ENCODE results near the gene CHST3. TPM values are rescaled to one million over a fixed set of nuclear protein-coding genes. Genes with fewer than 3 reads are reported as not detected.

The CHST3 gene
- total RNA-seq, 1 experiment from 2014 or later, result 44.6 TPM

DNA sequence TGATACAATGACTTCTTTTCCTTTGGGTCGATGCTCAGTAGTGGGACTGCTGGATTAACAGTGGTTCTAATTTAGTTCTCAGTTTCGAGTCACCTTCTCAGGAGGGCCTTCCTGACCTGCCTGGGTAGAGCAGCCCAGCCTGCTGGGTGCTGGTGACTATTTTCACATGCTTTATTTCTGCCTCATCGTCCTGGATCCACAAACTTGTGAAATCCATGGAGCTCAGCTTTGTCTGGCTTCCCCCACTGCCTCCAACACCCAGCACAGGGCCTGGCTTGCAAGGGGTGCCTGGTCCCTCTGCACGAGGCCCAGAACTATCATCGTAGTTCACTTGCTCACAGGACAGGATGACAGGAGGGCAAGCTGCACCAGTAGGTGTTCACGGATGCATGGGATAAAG is 77.3 kb downstream of the CHST3 start:
- POLR2A ChIA-PET, result no interaction called here
- no peak for ATAC-seq
- in situ Hi-C loops (cut with HindIII; ENCODE audit: low pct_unique_long_range_greater_than_20kb, low sequenced_read_pairs), result no loop called here
- Histone ChIP-seq H3K27ac (ENCODE audit: low read length) (no peak overlapping the region), H3K4me1 (ENCODE audit: control insufficient read depth, insufficient read depth, low read length) (peaks cover 22% of the 10 kb centered on the region), H3K27me3 (ENCODE audit: control insufficient read depth, insufficient read depth, low read length) (no peaks in the 10 kb centered on the region), H3K4me3 (ENCODE audit: low read depth in 2 of 2, low read length in 2 of 2) (no peak overlapping the region), H3K9me3 (ENCODE audit: control insufficient read depth, insufficient read depth, low read depth, low read length) (no peaks in the 10 kb centered on the region; the same call in 1 of the 2 replicates), H3K36me3 (ENCODE audit: control insufficient read depth, insufficient read depth, low read length) (no peaks in the 10 kb centered on the region)
- DNase-seq (ENCODE audit: low read depth, low spot score), result no peak
- TF ChIP-seq CTCF (IDR thresholded peaks at IDR 0.05) (no peak), SIN3A (IDR thresholded peaks at IDR 0.05; ENCODE audit: borderline replicate concordance, insufficient read depth, low read depth, low read length) (no peak), TCF7L2 (IDR thresholded peaks at IDR 0.05; ENCODE audit: low read depth, low read length) (no peak), POLR2AphosphoS5 (IDR thresholded peaks at IDR 0.05; ENCODE audit: low read depth, low read length) (no peak)
- TF ChIP-seq, protein P1, sequence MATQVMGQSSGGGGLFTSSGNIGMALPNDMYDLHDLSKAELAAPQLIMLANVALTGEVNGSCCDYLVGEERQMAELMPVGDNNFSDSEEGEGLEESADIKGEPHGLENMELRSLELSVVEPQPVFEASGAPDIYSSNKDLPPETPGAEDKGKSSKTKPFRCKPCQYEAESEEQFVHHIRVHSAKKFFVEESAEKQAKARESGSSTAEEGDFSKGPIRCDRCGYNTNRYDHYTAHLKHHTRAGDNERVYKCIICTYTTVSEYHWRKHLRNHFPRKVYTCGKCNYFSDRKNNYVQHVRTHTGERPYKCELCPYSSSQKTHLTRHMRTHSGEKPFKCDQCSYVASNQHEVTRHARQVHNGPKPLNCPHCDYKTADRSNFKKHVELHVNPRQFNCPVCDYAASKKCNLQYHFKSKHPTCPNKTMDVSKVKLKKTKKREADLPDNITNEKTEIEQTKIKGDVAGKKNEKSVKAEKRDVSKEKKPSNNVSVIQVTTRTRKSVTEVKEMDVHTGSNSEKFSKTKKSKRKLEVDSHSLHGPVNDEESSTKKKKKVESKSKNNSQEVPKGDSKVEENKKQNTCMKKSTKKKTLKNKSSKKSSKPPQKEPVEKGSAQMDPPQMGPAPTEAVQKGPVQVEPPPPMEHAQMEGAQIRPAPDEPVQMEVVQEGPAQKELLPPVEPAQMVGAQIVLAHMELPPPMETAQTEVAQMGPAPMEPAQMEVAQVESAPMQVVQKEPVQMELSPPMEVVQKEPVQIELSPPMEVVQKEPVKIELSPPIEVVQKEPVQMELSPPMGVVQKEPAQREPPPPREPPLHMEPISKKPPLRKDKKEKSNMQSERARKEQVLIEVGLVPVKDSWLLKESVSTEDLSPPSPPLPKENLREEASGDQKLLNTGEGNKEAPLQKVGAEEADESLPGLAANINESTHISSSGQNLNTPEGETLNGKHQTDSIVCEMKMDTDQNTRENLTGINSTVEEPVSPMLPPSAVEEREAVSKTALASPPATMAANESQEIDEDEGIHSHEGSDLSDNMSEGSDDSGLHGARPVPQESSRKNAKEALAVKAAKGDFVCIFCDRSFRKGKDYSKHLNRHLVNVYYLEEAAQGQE (IDR thresholded peaks at IDR 0.05; ENCODE audit: insufficient read depth in 1 of 2, low read depth in 2 of 2, low read length in 1 of 2), result no peak
- intact Hi-C loops (cut with micrococcal nuclease; ENCODE audit: unreplicated experiment), result no loop called here
- CTCF ChIA-PET, result interaction anchor here (1.2 kb wide), 1 partner anchor 145 kb away, joined by 3 read pairs; no protein-coding TSS in a partner anchor
- BruUV-seq (replicated peaks), result no TSS peak

DNA sequence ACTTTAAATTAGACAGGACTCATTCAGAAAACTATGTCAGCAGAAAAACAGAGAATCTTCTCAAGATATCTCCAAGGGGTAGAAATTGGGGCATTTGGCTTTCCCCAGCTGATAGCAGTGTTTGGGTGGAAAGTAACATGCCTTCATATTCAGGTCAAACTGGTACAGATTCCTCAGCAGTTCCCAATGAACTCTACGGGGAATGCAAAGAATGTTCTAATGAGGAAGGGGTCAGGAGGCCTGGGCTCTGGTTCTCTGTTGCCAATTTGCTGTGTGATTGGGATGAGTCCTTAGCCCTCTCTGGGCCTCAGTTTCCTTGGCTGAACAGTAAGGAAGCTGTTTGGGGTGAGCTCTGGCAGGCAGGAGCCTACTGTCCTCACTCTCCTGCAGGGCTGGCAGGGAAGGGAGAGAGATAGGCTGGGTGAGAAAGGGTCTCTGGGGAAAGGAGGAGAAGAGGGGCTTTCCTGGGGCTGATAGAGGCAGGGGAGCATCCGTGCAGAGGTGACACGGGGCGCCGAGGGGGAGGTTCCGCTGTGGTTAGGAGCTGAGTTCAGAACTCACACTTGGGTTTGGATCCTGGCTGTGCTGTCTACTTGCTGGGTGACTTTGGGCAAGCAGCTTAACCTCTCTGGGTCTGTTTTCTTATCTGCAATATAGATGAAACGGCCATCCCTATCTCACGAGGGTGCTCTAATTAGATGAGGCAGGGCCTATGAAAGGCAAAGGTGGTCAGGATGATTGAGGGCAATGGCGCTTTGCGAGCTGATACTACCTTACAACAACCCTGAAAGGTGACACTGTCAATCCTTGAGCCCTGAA is 79.0 kb downstream of the CHST3 start:
- no peak overlapping the region for H3K27ac ChIP-seq (ENCODE audit: low read length)
- POLR2A ChIA-PET, result no interaction called here
- CTCF ChIA-PET, result interaction anchor here (1.1 to 3.0 kb wide), 2 partner anchors 104 to 147 kb away, joined by 3 to 17 read pairs; no protein-coding TSS in a partner anchor
- TF ChIP-seq TCF7L2 (IDR thresholded peaks at IDR 0.05; ENCODE audit: low read depth, low read length) (no peak), CTCF (IDR thresholded peaks at IDR 0.05) (no peak), POLR2AphosphoS5 (IDR thresholded peaks at IDR 0.05; ENCODE audit: low read depth, low read length) (no peak), SIN3A (IDR thresholded peaks at IDR 0.05; ENCODE audit: borderline replicate concordance, insufficient read depth, low read depth, low read length) (no peak)
- TF ChIP-seq, protein P1 (IDR thresholded peaks at IDR 0.05; ENCODE audit: insufficient read depth in 1 of 2, low read depth in 2 of 2, low read length in 1 of 2), result no peak
- no peaks in the 10 kb centered on the region; the same call in 1 of the 2 replicates for H3K9me3 ChIP-seq (ENCODE audit: control insufficient read depth, insufficient read depth, low read depth, low read length)
- peaks cover 13% of the 10 kb centered on the region for H3K4me1 ChIP-seq (ENCODE audit: control insufficient read depth, insufficient read depth, low read length)
- intact Hi-C loops (cut with micrococcal nuclease; ENCODE audit: unreplicated experiment), result no loop called here
- no peak overlapping the region for H3K4me3 ChIP-seq (ENCODE audit: low read depth in 2 of 2, low read length in 2 of 2)
- no peaks in the 10 kb centered on the region for H3K36me3 ChIP-seq (ENCODE audit: control insufficient read depth, insufficient read depth, low read length)
- no TSS peak for BruUV-seq (replicated peaks)
- no peaks in the 10 kb centered on the region for H3K27me3 ChIP-seq (ENCODE audit: control insufficient read depth, insufficient read depth, low read length)
- in situ Hi-C loops (cut with HindIII; ENCODE audit: low pct_unique_long_range_greater_than_20kb, low sequenced_read_pairs), result no loop called here
- ATAC-seq (no peak), DNase-seq (ENCODE audit: low read depth, low spot score) (no peak)

Measured in Panc1 (cell line).